PFSK-1 (cell line): ENCODE data around the gene FAF1.

Experiments
- POLR2AphosphoS5 ChIP-seq: IDR thresholded peaks from 2 replicates; pipeline ENCODE4 v1.6.1; 2012; ENCODE audit warnings: low read depth, mild to moderate bottlenecking, control low read depth, low read length, moderate library complexity
- SIN3A ChIP-seq: IDR thresholded peaks from 2 replicates; pipeline ENCODE4 v1.6.1; 2012; ENCODE audit warnings: mild to moderate bottlenecking, low read length, moderate library complexity, borderline replicate concordance; ENCODE audit not compliant: insufficient read depth
- TAF1 ChIP-seq: IDR thresholded peaks from 2 replicates; pipeline ENCODE4 v1.6.1; 2012; ENCODE audit warnings: low read length, control low read depth, borderline replicate concordance; ENCODE audit not compliant: insufficient read depth
- TF ChIP-seq, protein P1 (sequence below), 2 experiments: IDR thresholded peaks; 2 replicates each; pipeline versions ENCODE4 v1.6.1 to v1.8.0; 2011 to 2012; ENCODE audit warnings: low read depth in 2 of 2, low read length in 2 of 2, control low read depth in 1 of 2, inconsistent platforms in 1 of 2, mild to moderate bottlenecking in 1 of 2, moderate library complexity in 1 of 2; ENCODE audit not compliant: insufficient read depth in 1 of 2

- TF ChIP-seq, protein P1, sequence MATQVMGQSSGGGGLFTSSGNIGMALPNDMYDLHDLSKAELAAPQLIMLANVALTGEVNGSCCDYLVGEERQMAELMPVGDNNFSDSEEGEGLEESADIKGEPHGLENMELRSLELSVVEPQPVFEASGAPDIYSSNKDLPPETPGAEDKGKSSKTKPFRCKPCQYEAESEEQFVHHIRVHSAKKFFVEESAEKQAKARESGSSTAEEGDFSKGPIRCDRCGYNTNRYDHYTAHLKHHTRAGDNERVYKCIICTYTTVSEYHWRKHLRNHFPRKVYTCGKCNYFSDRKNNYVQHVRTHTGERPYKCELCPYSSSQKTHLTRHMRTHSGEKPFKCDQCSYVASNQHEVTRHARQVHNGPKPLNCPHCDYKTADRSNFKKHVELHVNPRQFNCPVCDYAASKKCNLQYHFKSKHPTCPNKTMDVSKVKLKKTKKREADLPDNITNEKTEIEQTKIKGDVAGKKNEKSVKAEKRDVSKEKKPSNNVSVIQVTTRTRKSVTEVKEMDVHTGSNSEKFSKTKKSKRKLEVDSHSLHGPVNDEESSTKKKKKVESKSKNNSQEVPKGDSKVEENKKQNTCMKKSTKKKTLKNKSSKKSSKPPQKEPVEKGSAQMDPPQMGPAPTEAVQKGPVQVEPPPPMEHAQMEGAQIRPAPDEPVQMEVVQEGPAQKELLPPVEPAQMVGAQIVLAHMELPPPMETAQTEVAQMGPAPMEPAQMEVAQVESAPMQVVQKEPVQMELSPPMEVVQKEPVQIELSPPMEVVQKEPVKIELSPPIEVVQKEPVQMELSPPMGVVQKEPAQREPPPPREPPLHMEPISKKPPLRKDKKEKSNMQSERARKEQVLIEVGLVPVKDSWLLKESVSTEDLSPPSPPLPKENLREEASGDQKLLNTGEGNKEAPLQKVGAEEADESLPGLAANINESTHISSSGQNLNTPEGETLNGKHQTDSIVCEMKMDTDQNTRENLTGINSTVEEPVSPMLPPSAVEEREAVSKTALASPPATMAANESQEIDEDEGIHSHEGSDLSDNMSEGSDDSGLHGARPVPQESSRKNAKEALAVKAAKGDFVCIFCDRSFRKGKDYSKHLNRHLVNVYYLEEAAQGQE (IDR thresholded peaks at IDR 0.05; ENCODE audit: insufficient read depth in 1 of 2, low read depth in 2 of 2, low read length in 2 of 2): no peak
- TF ChIP-seq TAF1: no peak
- no peak for TF ChIP-seq POLR2AphosphoS5
- no peak for TF ChIP-seq SIN3A
Measured at GRCh38 chr1:50667272-50667671, 292.8 kb downstream of the FAF1 start.
